DOHH2 (cell line): Measurements from ENCODE around the gene ALAS1.

Source experiments
- H3F3A ChIP-seq: fragments of 200-600 bp; sonication (generic), shearing (Covaris generic); 2 replicates; pipeline ENCODE4 v1.6.0; 2016; ENCODE audit warnings: antibody characterized with exemption, mild to moderate bottlenecking; ENCODE audit not compliant: control insufficient read depth, insufficient read depth
- H3K27ac ChIP-seq: fragments of 200-600 bp; sonication (generic); 2 replicates; pipeline ENCODE4 v1.5.1; 2014; ENCODE audit warnings: low read depth, mild to moderate bottlenecking, low read length, moderate library complexity
- H3K27me3 ChIP-seq: fragments of 200-600 bp; sonication (generic); 2 replicates; pipeline ENCODE4 v1.6.1; 2014; ENCODE audit warnings: mild to moderate bottlenecking, low read length, mixed read lengths; ENCODE audit not compliant: control insufficient read depth
- H3K36me3 ChIP-seq: fragments of 200-600 bp; sonication (generic); 2 replicates; pipeline ENCODE4 v1.6.1; 2014; ENCODE audit warnings: mild to moderate bottlenecking, low read length, moderate library complexity, mixed read lengths; ENCODE audit not compliant: control insufficient read depth
- H3K4me1 ChIP-seq: fragments of 200-600 bp; sonication (generic); 2 replicates; pipeline ENCODE4 v1.6.1; 2014; ENCODE audit warnings: mild to moderate bottlenecking, low read length, mixed read lengths; ENCODE audit not compliant: control insufficient read depth
- H3K4me2 ChIP-seq: fragments of 200-600 bp; sonication (generic); 2 replicates; pipeline ENCODE4 v1.6.0; 2014; ENCODE audit warnings: mild to moderate bottlenecking, low read length, moderate library complexity
- H3K4me3 ChIP-seq: fragments of 200-600 bp; sonication (generic); 2 replicates; pipeline ENCODE4 v1.5.1; 2014; ENCODE audit warnings: mild to moderate bottlenecking, low read length, mixed read lengths
- H3K79me2 ChIP-seq: fragments of 200-600 bp; sonication (generic); 2 replicates; pipeline ENCODE4 v1.6.1; 2014; ENCODE audit warnings: mild to moderate bottlenecking, low read length, mixed read lengths; ENCODE audit not compliant: control insufficient read depth
- H3K9me2 ChIP-seq: fragments of 200-600 bp; sonication (generic); replicated peaks from 2 replicates; pipeline ENCODE4 v1.6.1; 2014; ENCODE audit warnings: mild to moderate bottlenecking, low read length, mixed read lengths; ENCODE audit not compliant: control insufficient read depth
- H3K9me3 ChIP-seq: fragments of 200-600 bp; sonication (generic); 2 replicates; pipeline ENCODE4 v1.6.1; 2014; ENCODE audit warnings: antibody characterized with exemption, low read length, mixed read lengths; ENCODE audit not compliant: control insufficient read depth, insufficient read depth
- H4K20me1 ChIP-seq: fragments of 200-600 bp; sonication (generic); 2 replicates; pipeline ENCODE4 v1.6.0; 2014; ENCODE audit warnings: low read depth, mild to moderate bottlenecking, antibody characterized with exemption, low read length, moderate library complexity; ENCODE audit not compliant: control insufficient read depth, insufficient read depth
- EZH2phosphoT487 ChIP-seq: fragments of 200-600 bp; sonication (generic); IDR thresholded peaks from 2 replicates; pipeline ENCODE4 v1.6.1; 2017; ENCODE audit warnings: borderline replicate concordance, mild to moderate bottlenecking, antibody characterized with exemption, low read length, moderate library complexity, mixed read lengths
- TF ChIP-seq, protein P1 (sequence below): fragments of 200-600 bp; sonication (generic); IDR thresholded peaks from one replicate; pipeline ENCODE4 v1.5.1; 2014; ENCODE audit warnings: antibody characterized with exemption, mild to moderate bottlenecking, low read depth, low read length; ENCODE audit not compliant: poor library complexity, severe bottlenecking

The ALAS1 gene

DNA sequence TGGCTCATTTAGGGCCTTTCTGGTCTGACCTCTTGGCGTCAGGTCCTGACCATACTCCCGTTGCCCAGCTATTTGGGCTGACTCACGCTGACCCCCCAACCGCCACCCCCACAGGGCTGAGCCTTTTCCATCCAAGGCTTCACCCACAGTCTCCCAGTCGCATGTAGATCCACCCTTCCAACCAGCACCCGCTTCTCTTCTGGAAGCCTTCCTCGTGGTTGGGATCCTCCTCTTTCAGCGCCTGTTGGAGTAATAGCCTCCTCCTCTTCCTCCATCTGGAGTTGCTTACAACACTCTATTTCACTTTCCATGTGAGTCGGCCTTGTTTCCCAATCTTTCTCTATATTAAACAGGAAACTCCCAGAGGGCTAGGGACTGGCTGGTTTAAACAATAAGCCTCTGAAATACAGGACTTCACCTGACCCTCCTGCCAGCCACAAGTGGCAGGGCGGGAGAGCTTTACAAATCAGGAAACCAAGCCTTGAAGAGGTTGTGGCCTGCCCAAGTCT, 2.1 kb upstream of the ALAS1 start:
- H3F3A ChIP-seq = no peaks in the 10 kb centered on the region
- H3K27me3 ChIP-seq = no peaks in the 10 kb centered on the region
- TF ChIP-seq, protein P1, sequence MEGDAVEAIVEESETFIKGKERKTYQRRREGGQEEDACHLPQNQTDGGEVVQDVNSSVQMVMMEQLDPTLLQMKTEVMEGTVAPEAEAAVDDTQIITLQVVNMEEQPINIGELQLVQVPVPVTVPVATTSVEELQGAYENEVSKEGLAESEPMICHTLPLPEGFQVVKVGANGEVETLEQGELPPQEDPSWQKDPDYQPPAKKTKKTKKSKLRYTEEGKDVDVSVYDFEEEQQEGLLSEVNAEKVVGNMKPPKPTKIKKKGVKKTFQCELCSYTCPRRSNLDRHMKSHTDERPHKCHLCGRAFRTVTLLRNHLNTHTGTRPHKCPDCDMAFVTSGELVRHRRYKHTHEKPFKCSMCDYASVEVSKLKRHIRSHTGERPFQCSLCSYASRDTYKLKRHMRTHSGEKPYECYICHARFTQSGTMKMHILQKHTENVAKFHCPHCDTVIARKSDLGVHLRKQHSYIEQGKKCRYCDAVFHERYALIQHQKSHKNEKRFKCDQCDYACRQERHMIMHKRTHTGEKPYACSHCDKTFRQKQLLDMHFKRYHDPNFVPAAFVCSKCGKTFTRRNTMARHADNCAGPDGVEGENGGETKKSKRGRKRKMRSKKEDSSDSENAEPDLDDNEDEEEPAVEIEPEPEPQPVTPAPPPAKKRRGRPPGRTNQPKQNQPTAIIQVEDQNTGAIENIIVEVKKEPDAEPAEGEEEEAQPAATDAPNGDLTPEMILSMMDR = no peak
- no peak for TF ChIP-seq EZH2phosphoT487
- peaks cover 25% of the 10 kb centered on the region for H3K36me3 ChIP-seq
- peaks cover 16% of the 10 kb centered on the region for H3K79me2 ChIP-seq
- peaks cover 23% of the 10 kb centered on the region for H3K4me1 ChIP-seq
- no peak overlapping the region for H3K27ac ChIP-seq
- H3K4me3 ChIP-seq = no peak overlapping the region
- no peak overlapping the region for H3K4me2 ChIP-seq
- no peaks in the 10 kb centered on the region for H3K9me2 ChIP-seq
- H3K9me3 ChIP-seq = no peaks in the 10 kb centered on the region
- H4K20me1 ChIP-seq = no peaks in the 10 kb centered on the region; the same call in 1 of the 2 replicates

DNA sequence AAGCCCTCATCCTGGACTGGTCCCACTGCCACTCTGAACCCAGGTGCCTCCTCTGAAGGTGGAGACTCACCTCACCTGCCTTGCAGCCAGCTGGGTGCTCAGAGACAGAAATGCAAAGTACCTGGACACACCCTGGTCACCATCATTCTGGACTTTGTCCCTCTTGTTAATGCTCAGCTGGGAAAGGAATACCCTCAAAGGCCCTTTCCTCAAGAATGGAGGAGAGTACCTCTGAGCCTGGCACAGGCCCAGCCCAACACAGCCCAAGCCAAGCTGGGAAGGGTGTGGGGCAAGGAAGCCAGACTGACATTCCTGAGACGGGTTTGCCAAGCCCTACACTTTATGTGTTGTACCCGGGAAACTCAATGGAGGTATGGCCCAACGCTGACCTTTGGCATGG, 983 bp upstream of the ALAS1 start:
- no peaks in the 10 kb centered on the region for H3F3A ChIP-seq
- peaks cover 16% of the 10 kb centered on the region for H3K79me2 ChIP-seq
- H3K27ac ChIP-seq = no peak overlapping the region
- H3K4me1 ChIP-seq = peaks cover 34% of the 10 kb centered on the region
- no peaks in the 10 kb centered on the region for H3K9me2 ChIP-seq
- H3K27me3 ChIP-seq = no peaks in the 10 kb centered on the region
- peaks cover 35% of the 10 kb centered on the region for H3K36me3 ChIP-seq
- peak overlapping the region; percentile 97 for H3K4me2 ChIP-seq
- H4K20me1 ChIP-seq = no peaks in the 10 kb centered on the region; the same call in 1 of the 2 replicates
- H3K4me3 ChIP-seq = no peak overlapping the region; the same call in 1 of the 2 replicates
- no peaks in the 10 kb centered on the region for H3K9me3 ChIP-seq
- TF ChIP-seq, protein P1 = no peak
- no peak for TF ChIP-seq EZH2phosphoT487

DNA sequence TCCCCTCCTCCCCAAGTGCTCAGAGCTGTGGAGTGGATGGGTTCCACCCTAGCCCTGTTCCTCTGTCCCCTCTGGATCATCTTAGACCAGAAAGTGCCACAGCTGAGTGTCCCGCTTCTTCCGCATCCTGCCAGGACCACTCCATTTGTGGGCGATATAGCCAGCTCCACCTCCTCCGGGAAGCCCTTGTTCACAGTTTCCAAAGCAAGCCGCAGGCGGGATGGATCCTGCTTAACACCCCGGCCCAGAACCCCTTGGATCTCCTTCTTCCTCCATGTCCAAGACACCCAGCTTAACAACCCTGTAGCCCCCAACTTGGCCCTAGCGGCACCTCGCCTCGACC, 490 bp upstream of the ALAS1 start:
- TF ChIP-seq EZH2phosphoT487 = no peak
- TF ChIP-seq, protein P1 = no peak
- no peaks in the 10 kb centered on the region; the same call in 1 of the 2 replicates for H4K20me1 ChIP-seq
- no peaks in the 10 kb centered on the region for H3K9me2 ChIP-seq
- peaks cover 16% of the 10 kb centered on the region for H3K79me2 ChIP-seq
- H3K27me3 ChIP-seq = no peaks in the 10 kb centered on the region
- H3K36me3 ChIP-seq = peaks cover 40% of the 10 kb centered on the region
- no peaks in the 10 kb centered on the region for H3F3A ChIP-seq
- peak overlapping the region; percentile 97 for H3K4me2 ChIP-seq
- H3K9me3 ChIP-seq = no peaks in the 10 kb centered on the region
- H3K4me3 ChIP-seq = peak overlapping the region; percentile 93
- H3K27ac ChIP-seq = peak overlapping the region; percentile 13
- H3K4me1 ChIP-seq = peaks cover 39% of the 10 kb centered on the region
